Measurements from ENCODE around the gene RNF215. TPM values are rescaled to one million over a fixed set of nuclear protein-coding genes. Genes with fewer than 3 reads are reported as not detected.

Gene RNF215
- total RNA-seq, 3 donors from 2014 or later = 13.3 to 15.4 (median 14.0) TPM

DNA sequence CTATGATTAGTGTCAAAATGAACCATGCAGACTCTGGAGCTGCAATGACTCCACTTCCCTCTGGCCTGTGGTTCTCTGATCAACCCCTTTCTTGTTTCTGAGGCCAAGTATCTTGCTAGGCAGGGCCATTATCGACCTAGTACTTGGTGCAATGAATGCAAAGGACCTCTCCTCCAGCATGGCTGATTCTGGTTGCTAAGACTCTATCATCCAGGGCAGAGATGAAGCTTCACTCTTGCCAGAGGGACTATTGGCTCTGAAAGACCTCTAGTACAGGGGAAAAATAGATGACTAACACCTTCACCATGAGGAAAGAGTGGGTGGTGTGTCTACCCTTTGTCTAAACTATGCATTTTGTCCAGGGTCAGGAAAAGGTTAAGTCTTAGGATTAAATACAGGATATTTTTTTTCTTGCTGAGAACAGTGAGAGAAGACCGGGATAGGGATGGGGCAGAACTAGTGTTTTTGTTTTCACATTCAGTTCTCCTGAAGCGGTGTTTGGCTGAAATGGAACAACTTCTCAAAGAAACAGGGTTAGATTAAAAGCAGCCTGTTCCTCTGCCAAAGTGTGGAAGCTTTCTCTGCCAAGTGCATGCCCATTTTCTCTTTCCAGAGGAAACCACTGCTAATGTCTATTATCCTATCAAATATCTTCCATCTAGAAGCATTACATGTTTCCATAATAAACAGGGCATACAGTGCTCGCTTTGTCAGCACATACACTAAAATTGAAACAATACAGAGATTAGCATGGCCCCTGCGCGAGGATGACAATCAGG, 33.3 kb upstream of the RNF215 start:
- TF ChIP-seq POLR2A (IDR thresholded peaks at IDR 0.05) = no peak
- TF ChIP-seq POLR2AphosphoS5 (IDR thresholded peaks at IDR 0.05) = no peak
- TF ChIP-seq, protein P1, sequence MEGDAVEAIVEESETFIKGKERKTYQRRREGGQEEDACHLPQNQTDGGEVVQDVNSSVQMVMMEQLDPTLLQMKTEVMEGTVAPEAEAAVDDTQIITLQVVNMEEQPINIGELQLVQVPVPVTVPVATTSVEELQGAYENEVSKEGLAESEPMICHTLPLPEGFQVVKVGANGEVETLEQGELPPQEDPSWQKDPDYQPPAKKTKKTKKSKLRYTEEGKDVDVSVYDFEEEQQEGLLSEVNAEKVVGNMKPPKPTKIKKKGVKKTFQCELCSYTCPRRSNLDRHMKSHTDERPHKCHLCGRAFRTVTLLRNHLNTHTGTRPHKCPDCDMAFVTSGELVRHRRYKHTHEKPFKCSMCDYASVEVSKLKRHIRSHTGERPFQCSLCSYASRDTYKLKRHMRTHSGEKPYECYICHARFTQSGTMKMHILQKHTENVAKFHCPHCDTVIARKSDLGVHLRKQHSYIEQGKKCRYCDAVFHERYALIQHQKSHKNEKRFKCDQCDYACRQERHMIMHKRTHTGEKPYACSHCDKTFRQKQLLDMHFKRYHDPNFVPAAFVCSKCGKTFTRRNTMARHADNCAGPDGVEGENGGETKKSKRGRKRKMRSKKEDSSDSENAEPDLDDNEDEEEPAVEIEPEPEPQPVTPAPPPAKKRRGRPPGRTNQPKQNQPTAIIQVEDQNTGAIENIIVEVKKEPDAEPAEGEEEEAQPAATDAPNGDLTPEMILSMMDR (IDR thresholded peaks at IDR 0.05) = no peak
- Histone ChIP-seq H3K27ac (peak overlapping the region; percentile 54 to 96), H3K4me1 (peaks cover 10 to 28% of the 10 kb centered on the region in 2 donors), H3K27me3 (no peaks in the 10 kb centered on the region), H3K4me3 (peak overlapping the region in 1 of 3 donors; percentile 18), H3K9me3 (no peaks in the 10 kb centered on the region), H3K36me3 (peaks cover 5% of the 10 kb centered on the region)
- intact Hi-C loops (cut with DNase I; ENCODE audit: low total_unique reads) = no loop called here
- DNase-seq (ENCODE audit: low spot score in 2 of 2) = no peak

DNA sequence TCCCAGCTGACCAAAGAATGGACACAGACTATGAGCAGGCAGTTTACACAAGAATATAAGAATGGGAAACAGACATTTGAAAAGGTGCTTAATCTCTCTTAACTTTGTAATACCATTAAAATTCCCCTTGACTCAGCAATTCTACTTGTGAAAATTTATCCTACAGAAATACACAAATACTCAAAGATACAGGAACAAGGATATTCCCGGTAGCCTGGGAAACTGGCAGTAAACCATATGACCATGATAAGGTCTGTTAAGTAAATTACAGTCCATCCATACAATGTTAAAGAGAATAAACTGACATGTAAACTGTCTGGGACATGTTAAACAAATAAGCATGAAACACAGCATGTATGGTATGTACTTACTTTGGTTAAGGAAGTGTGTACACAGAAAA, 29.6 kb upstream of the RNF215 start:
- intact Hi-C loops (cut with DNase I; ENCODE audit: low total_unique reads) = no loop called here
- H3K27me3 ChIP-seq = no peaks in the 10 kb centered on the region
- H3K9me3 ChIP-seq = no peaks in the 10 kb centered on the region
- peaks cover 3 to 7% of the 10 kb centered on the region in 2 donors for H3K4me1 ChIP-seq
- H3K27ac ChIP-seq = peak overlapping the region in 1 of 2 donors; percentile 63
- TF ChIP-seq POLR2AphosphoS5 (IDR thresholded peaks at IDR 0.05) = no peak
- no peak for TF ChIP-seq POLR2A (IDR thresholded peaks at IDR 0.05)
- TF ChIP-seq, protein P1 (IDR thresholded peaks at IDR 0.05) = no peak
- no peak overlapping the region for H3K4me3 ChIP-seq
- peaks cover 9% of the 10 kb centered on the region for H3K36me3 ChIP-seq
- DNase-seq (ENCODE audit: low spot score in 2 of 2) = no peak

DNA sequence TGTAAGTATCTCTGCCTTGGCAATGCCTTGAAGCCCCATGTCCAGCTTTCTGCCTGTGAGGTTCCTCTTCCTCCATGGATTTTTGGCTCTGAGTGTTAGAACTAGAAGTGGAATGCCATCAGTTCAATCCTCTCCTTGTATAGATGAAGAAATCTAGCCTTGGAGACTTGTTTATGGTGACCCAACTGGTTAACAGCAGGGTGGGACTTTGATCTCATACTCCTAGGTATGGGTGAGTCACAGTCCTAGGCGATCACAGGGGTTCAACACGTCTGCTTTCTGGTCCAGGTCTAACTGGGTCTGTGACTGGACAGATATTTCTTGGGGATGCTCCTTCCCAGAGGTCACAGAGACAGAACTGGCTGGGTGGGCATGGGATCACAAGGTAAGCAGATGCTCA, 29.2 kb upstream of the RNF215 start:
- Histone ChIP-seq H3K4me1 (peaks cover 2 to 5% of the 10 kb centered on the region in 2 donors), H3K4me3 (no peak overlapping the region), H3K36me3 (peaks cover 9% of the 10 kb centered on the region), H3K27ac (peak overlapping the region in 1 of 2 donors; percentile 63), H3K27me3 (no peaks in the 10 kb centered on the region), H3K9me3 (no peaks in the 10 kb centered on the region)
- TF ChIP-seq POLR2A (IDR thresholded peaks at IDR 0.05) (no peak), POLR2AphosphoS5 (IDR thresholded peaks at IDR 0.05) (no peak)
- TF ChIP-seq, protein P1 (IDR thresholded peaks at IDR 0.05) = no peak
- intact Hi-C loops (cut with DNase I; ENCODE audit: low total_unique reads) = no loop called here
- DNase-seq (ENCODE audit: low spot score in 2 of 2) = no peak

DNA sequence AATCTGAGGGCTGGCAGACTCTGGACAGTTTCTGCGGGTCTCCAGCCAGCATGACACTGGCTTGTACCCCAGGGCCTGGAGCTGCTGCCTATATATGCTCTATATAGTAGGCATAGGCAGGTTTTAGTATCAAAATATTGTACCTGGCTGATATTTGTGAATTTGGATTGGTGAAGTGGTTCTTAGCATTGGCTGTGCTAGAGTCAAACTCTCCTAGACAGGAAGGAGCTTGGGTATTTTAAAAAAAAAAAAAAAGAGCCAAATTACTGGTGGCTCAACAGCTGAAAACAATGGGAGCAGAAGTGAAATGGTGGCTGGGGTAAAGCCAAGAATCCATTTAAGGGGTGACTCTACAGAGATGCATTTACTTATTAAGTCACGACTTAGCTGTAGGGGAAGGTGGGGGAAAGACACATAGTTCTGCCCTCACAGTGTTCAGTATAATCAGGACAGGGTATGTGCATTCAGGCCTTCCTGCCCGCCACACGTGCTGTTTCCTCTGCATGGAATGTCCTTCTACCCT, 27.4 kb upstream of the RNF215 start:
- intact Hi-C loops (cut with DNase I; ENCODE audit: low total_unique reads) = no loop called here
- Histone ChIP-seq H3K4me3 (no peak overlapping the region), H3K27me3 (no peaks in the 10 kb centered on the region), H3K27ac (peak overlapping the region; percentile 30 to 45), H3K36me3 (peaks cover 9% of the 10 kb centered on the region), H3K9me3 (no peaks in the 10 kb centered on the region), H3K4me1 (no peaks in the 10 kb centered on the region)
- no peak for TF ChIP-seq POLR2A (IDR thresholded peaks at IDR 0.05)
- TF ChIP-seq, protein P1 (IDR thresholded peaks at IDR 0.05) = no peak
- no peak for TF ChIP-seq POLR2AphosphoS5 (IDR thresholded peaks at IDR 0.05)
- DNase-seq (ENCODE audit: low spot score in 2 of 2) = no peak

Data from breast epithelium (tissue), 4 donors.